PFSK-1 (cell line): ENCODE measurements around the gene KCNG1.

Experiments used
- POLR2AphosphoS5 ChIP-seq: IDR thresholded peaks from 2 replicates; pipeline ENCODE4 v1.6.1; 2012; ENCODE audit warnings: low read depth, mild to moderate bottlenecking, control low read depth, low read length, moderate library complexity
- TAF1 ChIP-seq: IDR thresholded peaks from 2 replicates; pipeline ENCODE4 v1.6.1; 2012; ENCODE audit warnings: low read length, control low read depth, borderline replicate concordance; ENCODE audit not compliant: insufficient read depth

GRCh38 chr20:51004781-51005180 lies 18.1 kb downstream of the KCNG1 start:
- TF ChIP-seq POLR2AphosphoS5 (no peak), TAF1 (no peak)
